ENCODE data around the gene LRRC36. TPM values are rescaled to one million over a fixed set of nuclear protein-coding genes. Genes with fewer than 3 reads are reported as not detected.

Gene LRRC36
- total and polyA plus RNA-seq, 9 of the 15 experiments (the other 6 are each of a cell fraction or from before 2014, with no cell fraction given): 0.09 to 0.40 (median 0.17) TPM; not detected in 1

DNA sequence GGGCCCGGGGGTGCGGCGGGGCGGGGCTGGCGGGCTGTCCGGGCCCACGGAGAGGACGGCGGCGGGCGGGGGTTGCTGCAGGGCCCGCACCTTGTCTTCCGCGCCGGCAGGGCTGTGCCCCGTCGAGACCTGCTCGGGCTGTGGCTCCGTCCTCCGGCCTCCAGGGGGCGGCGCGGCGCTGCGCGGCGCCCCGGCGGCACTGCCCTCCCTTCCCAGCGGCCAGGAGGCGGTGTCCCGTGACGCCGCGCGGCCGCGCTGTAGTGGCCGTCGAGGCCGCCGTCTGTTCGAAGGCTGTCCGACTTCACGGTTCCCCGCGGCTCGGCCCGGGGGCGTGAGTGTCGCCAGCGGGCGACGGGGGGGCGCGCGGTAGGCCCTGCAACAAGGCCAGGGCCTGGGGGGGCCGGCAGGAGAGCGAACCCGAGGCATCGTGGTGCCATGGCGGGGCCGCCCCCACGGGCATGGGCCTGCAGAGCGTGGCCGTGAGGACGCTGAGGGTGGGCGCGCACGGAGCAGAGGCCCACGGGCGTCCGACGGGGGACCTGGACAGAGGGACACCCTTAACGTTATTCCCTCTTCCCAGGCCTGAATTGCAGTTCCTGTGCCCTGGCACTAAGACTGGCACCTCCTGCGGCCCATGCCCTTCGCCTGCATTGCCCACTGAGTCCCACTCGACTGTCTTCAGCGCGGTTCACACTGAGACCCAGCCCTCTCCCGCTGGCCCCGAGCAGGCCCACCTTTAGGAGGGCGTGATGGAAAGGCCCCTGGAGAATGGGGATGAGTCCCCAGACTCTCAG lies 47.1 kb upstream of the LRRC36 start, which contains the start of gene PLEKHG4:
Gene PLEKHG4, plus strand, starts transcription at position 237 of the 794 bp plus-strand sequence. Its CDS starts 513 bp downstream, at position 750.
- WGBS (ENCODE audit: insufficient coverage, low coverage, missing lambda C conversion rate): 9% methylated on average over 40 of the region's 83 CpGs
- TF ChIP-seq, protein P1, sequence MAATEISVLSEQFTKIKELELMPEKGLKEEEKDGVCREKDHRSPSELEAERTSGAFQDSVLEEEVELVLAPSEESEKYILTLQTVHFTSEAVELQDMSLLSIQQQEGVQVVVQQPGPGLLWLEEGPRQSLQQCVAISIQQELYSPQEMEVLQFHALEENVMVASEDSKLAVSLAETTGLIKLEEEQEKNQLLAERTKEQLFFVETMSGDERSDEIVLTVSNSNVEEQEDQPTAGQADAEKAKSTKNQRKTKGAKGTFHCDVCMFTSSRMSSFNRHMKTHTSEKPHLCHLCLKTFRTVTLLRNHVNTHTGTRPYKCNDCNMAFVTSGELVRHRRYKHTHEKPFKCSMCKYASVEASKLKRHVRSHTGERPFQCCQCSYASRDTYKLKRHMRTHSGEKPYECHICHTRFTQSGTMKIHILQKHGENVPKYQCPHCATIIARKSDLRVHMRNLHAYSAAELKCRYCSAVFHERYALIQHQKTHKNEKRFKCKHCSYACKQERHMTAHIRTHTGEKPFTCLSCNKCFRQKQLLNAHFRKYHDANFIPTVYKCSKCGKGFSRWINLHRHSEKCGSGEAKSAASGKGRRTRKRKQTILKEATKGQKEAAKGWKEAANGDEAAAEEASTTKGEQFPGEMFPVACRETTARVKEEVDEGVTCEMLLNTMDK (IDR thresholded peaks at IDR 0.05; ENCODE audit: borderline replicate concordance, insufficient read depth, low read depth, low read length, poor library complexity, severe bottlenecking): peak; percentile 96
- TF ChIP-seq TBP (optimal IDR thresholded peaks at IDR 0.05; ENCODE audit: low read depth, low read length) (peak; percentile 66), HDAC1 (IDR thresholded peaks at IDR 0.05) (peak in 1 of 2 experiments; percentile 26; a peak in 1 of 4 replicates), STAT5A (IDR thresholded peaks at IDR 0.05; ENCODE audit: borderline replicate concordance, low read length) (peak; percentile 19; the same call in 1 of the 2 replicates), PHB (CRISPR knock-in tag; IDR thresholded peaks at IDR 0.05) (peak; percentile 88; the same call in 1 of the 2 replicates), ZNF79 (CRISPR knock-in tag; IDR thresholded peaks at IDR 0.05; ENCODE audit: low read depth) (no peak), NR1H2 (CRISPR knock-in tag; IDR thresholded peaks at IDR 0.05) (no peak; the same call in 1 of the 2 replicates), HNRNPL (IDR thresholded peaks at IDR 0.05; ENCODE audit: low read depth, low read length) (peak; percentile 98), ESRRA (IDR thresholded peaks at IDR 0.05; ENCODE audit: borderline replicate concordance, low read depth) (peak; percentile 53; the same call in 1 of the 2 replicates), ZBTB1 (CRISPR knock-in tag; IDR thresholded peaks at IDR 0.05; ENCODE audit: borderline replicate concordance, low read depth) (no peak)
- TF ChIP-seq, protein P2, sequence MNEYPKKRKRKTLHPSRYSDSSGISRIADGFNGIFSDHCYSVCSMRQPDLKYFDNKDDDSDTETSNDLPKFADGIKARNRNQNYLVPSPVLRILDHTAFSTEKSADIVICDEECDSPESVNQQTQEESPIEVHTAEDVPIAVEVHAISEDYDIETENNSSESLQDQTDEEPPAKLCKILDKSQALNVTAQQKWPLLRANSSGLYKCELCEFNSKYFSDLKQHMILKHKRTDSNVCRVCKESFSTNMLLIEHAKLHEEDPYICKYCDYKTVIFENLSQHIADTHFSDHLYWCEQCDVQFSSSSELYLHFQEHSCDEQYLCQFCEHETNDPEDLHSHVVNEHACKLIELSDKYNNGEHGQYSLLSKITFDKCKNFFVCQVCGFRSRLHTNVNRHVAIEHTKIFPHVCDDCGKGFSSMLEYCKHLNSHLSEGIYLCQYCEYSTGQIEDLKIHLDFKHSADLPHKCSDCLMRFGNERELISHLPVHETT (CRISPR knock-in tag; conservative IDR thresholded peaks at IDR 0.05 in 1 of 2, IDR thresholded peaks at IDR 0.05 in 1 of 2): peak in 1 of 2 experiments; percentile 80; a peak in 2 of 4 replicates
- TF ChIP-seq, protein P3, sequence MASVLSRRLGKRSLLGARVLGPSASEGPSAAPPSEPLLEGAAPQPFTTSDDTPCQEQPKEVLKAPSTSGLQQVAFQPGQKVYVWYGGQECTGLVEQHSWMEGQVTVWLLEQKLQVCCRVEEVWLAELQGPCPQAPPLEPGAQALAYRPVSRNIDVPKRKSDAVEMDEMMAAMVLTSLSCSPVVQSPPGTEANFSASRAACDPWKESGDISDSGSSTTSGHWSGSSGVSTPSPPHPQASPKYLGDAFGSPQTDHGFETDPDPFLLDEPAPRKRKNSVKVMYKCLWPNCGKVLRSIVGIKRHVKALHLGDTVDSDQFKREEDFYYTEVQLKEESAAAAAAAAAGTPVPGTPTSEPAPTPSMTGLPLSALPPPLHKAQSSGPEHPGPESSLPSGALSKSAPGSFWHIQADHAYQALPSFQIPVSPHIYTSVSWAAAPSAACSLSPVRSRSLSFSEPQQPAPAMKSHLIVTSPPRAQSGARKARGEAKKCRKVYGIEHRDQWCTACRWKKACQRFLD (CRISPR knock-in tag; IDR thresholded peaks at IDR 0.05): peak; percentile 51; the same call in 1 of the 2 replicates
- TF ChIP-seq, protein P4, sequence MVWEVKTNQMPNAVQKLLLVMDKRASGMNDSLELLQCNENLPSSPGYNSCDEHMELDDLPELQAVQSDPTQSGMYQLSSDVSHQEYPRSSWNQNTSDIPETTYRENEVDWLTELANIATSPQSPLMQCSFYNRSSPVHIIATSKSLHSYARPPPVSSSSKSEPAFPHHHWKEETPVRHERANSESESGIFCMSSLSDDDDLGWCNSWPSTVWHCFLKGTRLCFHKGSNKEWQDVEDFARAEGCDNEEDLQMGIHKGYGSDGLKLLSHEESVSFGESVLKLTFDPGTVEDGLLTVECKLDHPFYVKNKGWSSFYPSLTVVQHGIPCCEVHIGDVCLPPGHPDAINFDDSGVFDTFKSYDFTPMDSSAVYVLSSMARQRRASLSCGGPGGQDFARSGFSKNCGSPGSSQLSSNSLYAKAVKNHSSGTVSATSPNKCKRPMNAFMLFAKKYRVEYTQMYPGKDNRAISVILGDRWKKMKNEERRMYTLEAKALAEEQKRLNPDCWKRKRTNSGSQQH (CRISPR knock-in tag; IDR thresholded peaks at IDR 0.05): no peak

More for the DNA sequence above, 47.1 kb upstream of the LRRC36 start, which contains the start of gene PLEKHG4:
- peak within 1 kb of the TSS; percentile 94 for H2AFZ ChIP-seq (ENCODE audit: low read depth, low read length)
- peak within 1 kb of the TSS; percentile 95 for H3K4me2 ChIP-seq (ENCODE audit: insufficient read depth, low read length)
- FAIRE-seq (peak; percentile 85), DNase-seq (ENCODE audit: extremely low read depth in 1 of 4, low spot score in 3 of 4) (peak in 2 of 4 experiments; percentile 91 to 96), ATAC-seq (peak; percentile 98)
- H3K4me3 ChIP-seq: peak within 1 kb of the TSS; percentile 74
- peak within 1 kb of the TSS; percentile 88 to 97 for H3K9ac ChIP-seq (ENCODE audit: insufficient read depth in 1 of 2, low read depth in 2 of 2, low read length in 2 of 2)
- H3K36me3 ChIP-seq (ENCODE audit: control insufficient read depth, insufficient read depth, low read length): peaks cover 35% of the 10 kb centered on the region; the same call in 2 of the 3 replicates
- no peaks in the 10 kb centered on the region for H3K27me3 ChIP-seq (ENCODE audit: control insufficient read depth in 2 of 2, insufficient read depth in 2 of 2, low read length in 2 of 2)
- H3K9me3 ChIP-seq (replicated peaks; ENCODE audit: control insufficient read depth, insufficient read depth, low read depth, low read length): no peaks in the 10 kb centered on the region
- H3K27ac ChIP-seq (ENCODE audit: extremely low read depth, low read depth, low read length): peak within 1 kb of the TSS; percentile 83
- no peaks in the 10 kb centered on the region for H3K9me1 ChIP-seq (ENCODE audit: control insufficient read depth, insufficient read depth, low read length)
- TSS peak; percentile 78 for BruUV-seq (replicated peaks)
- peaks cover 22 to 44% of the 10 kb centered on the region in 2 experiments for H3K4me1 ChIP-seq (replicated peaks in 1 of 2; ENCODE audit: control insufficient read depth in 2 of 2, insufficient read depth in 2 of 2, low read length in 2 of 2)
- CTCF ChIA-PET (ENCODE audit: low intra/inter-chr PET ratio): interaction anchor here (0.6 to 2.3 kb wide), 5 partner anchors 11 to 138 kb away, joined by 3 to 18 read pairs (median 7); no protein-coding TSS in a partner anchor
- peaks cover 30% of the 10 kb centered on the region for H3K79me2 ChIP-seq (ENCODE audit: control insufficient read depth, insufficient read depth, low read length)
- POLR2A ChIA-PET: interaction anchor here (0.5 to 1.4 kb wide), 5 partner anchors 9 to 232 kb away, joined by 3 to 5 read pairs (median 4); no protein-coding TSS in a partner anchor
- H4K20me1 ChIP-seq (replicated peaks; ENCODE audit: control insufficient read depth, insufficient read depth, low read length): no peaks in the 10 kb centered on the region
- intact Hi-C loops (cut with micrococcal nuclease) (loop anchor here (5.0 kb wide), 1 partner anchor 42 kb away; no protein-coding TSS in a partner anchor), in situ Hi-C loops (cut with MboI) (no loop called here)

Measured in K562 (cell line).